Adrenal gland (tissue), 5 donors: Measurements from ENCODE around the gene ARHGEF7.

ENCODE experiments used
- POLR2A ChIP-seq, 2 donors: fragments of 450-650 bp; IDR thresholded peaks; one replicate each; pipeline ENCODE4 v1.6.1; 2017; ENCODE audit warnings: antibody characterized with exemption in 2 of 2, mild to moderate bottlenecking in 2 of 2, moderate library complexity in 1 of 2
- TF ChIP-seq, protein P1 (sequence below), 6 experiments: fragments of 450-650 bp in 4 of 6; fragments of 200-600 bp in 2 of 6; sonication (generic) in 1 of 6; IDR thresholded peaks; 1 replicate in 5 of 6; 2 replicates in 1 of 6; pipeline versions ENCODE4 v1.5.1 to v1.8.0; 2016 to 2021; ENCODE audit warnings: antibody characterized with exemption in 6 of 6, mild to moderate bottlenecking in 2 of 6, moderate library complexity in 1 of 6
- donor health status: DM: no; HTN: no; CAD: no.

DNA sequence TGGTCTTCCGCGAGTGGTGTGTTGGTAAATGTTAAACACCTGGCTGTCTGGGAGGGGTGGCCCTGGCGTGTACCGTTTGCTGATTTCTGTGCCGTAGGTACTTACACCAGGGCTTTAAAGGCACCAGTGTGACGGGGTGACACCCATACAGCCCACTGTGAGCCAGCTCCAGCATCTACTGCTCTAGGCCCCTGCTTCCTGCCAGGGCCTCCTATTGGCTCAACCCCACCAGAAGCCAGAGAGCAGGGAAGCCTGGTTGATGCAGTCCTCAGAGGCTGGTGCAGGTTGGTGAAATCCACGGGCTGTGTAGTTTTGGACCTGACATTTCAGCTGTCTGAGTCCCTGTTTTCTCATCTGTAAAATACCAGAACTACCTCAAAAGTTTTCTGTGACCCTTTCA, 30.4 kb downstream of the ARHGEF7 start:
- TF ChIP-seq, protein P1, sequence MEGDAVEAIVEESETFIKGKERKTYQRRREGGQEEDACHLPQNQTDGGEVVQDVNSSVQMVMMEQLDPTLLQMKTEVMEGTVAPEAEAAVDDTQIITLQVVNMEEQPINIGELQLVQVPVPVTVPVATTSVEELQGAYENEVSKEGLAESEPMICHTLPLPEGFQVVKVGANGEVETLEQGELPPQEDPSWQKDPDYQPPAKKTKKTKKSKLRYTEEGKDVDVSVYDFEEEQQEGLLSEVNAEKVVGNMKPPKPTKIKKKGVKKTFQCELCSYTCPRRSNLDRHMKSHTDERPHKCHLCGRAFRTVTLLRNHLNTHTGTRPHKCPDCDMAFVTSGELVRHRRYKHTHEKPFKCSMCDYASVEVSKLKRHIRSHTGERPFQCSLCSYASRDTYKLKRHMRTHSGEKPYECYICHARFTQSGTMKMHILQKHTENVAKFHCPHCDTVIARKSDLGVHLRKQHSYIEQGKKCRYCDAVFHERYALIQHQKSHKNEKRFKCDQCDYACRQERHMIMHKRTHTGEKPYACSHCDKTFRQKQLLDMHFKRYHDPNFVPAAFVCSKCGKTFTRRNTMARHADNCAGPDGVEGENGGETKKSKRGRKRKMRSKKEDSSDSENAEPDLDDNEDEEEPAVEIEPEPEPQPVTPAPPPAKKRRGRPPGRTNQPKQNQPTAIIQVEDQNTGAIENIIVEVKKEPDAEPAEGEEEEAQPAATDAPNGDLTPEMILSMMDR (IDR thresholded peaks at IDR 0.05): no peak
- TF ChIP-seq POLR2A (IDR thresholded peaks at IDR 0.05): no peak
